ENCODE data around the gene ELMO1. TPM values are rescaled to one million over a fixed set of nuclear protein-coding genes. Genes with fewer than 3 reads are reported as not detected.

The ELMO1 gene
- total RNA-seq, 1 experiment from 2014 or later: not detected

DNA sequence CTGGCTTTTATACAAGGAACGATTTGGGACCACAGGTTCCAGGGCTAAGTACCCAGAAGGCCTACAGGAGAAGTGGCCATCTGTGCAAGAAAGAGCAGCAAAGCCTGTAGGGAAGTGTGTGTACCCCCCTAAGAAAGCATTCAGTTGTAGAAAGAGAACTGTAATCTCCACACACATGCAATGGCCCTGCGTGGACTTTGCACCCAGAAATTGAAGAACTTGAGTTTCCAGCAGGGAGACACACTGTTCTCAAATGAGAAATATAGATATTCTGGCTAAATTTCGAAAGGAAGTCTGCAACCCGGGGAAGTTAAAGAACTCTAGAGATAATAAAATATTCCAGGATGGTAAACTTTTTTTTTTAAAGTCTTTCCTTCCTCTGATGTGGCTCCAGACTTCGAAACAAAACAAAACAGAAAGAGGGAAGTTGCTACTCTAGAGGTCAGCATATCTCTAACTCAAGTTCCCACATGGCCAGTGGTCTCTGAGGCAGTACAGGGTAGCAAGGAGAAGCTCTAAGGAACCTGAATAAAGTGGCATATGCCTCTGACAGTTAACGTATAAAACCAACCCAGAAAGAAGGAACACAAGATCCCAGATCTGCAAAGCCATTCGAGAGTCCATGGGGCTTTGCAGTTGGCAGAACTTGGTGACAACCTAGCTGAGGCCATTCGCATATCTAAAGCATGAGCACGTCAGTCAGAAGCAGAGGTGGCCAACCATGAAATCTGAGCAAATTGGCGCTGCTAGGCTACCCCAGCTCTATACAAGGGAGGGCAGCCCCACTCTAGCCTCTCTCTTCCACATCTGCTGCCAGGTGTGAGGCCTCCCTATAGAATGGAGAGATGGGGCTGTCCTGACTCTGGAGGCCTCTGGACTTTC lies 56.6 kb downstream of the ELMO1 start:
- H3K27me3 ChIP-seq (replicated peaks; ENCODE audit: insufficient read depth, low read depth, low read length, poor library complexity): no peaks in the 10 kb centered on the region
- H3K9me3 ChIP-seq (ENCODE audit: low read depth, low read length, poor library complexity, severe bottlenecking): no peaks in the 10 kb centered on the region
- no peaks in the 10 kb centered on the region for H3K36me3 ChIP-seq (ENCODE audit: insufficient read depth, low read length, poor library complexity, severe bottlenecking)
- no peak for DNase-seq (ENCODE audit: low spot score)
- H3K27ac ChIP-seq (ENCODE audit: low read depth, low read length, poor library complexity, severe bottlenecking): no peak overlapping the region
- BruUV-seq (replicated peaks): no TSS peak
- CTCF ChIA-PET: no interaction called here
- H3K4me3 ChIP-seq (ENCODE audit: low read depth, low read length, poor library complexity, severe bottlenecking): no peak overlapping the region
- intact Hi-C loops (cut with micrococcal nuclease; ENCODE audit: unreplicated experiment): no loop called here
- POLR2A ChIA-PET (ENCODE audit: low non-redundant PET): no interaction called here
- TF ChIP-seq, protein P1, sequence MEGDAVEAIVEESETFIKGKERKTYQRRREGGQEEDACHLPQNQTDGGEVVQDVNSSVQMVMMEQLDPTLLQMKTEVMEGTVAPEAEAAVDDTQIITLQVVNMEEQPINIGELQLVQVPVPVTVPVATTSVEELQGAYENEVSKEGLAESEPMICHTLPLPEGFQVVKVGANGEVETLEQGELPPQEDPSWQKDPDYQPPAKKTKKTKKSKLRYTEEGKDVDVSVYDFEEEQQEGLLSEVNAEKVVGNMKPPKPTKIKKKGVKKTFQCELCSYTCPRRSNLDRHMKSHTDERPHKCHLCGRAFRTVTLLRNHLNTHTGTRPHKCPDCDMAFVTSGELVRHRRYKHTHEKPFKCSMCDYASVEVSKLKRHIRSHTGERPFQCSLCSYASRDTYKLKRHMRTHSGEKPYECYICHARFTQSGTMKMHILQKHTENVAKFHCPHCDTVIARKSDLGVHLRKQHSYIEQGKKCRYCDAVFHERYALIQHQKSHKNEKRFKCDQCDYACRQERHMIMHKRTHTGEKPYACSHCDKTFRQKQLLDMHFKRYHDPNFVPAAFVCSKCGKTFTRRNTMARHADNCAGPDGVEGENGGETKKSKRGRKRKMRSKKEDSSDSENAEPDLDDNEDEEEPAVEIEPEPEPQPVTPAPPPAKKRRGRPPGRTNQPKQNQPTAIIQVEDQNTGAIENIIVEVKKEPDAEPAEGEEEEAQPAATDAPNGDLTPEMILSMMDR (conservative IDR thresholded peaks at IDR 0.05; ENCODE audit: low read depth, low read length): no peak
- no peak for TF ChIP-seq EZH2 (IDR thresholded peaks at IDR 0.05; ENCODE audit: borderline replicate concordance, low read depth, low read length, poor library complexity, severe bottlenecking)
- no peaks in the 10 kb centered on the region for H3K4me1 ChIP-seq (ENCODE audit: insufficient read depth, low read length, poor library complexity, severe bottlenecking)

DNA sequence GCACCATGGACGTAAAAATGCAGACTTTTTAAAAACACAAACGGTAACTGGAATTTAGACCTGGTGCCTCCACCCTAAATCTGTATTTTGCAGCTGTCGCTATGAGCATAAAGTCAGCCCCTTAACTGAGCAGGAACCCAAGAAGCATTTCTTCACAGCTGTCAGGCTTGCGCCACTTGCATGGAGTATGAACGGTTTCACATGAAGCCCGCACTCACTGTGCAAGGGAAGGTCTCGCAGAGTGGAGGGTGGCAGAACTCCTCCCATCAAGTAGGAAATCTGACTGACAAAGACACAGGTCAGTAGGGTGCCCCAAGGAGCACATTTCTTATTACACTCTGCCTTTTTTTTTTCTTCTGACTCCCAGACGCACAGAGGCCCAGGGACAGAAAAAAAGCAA lies 58.5 kb downstream of the ELMO1 start:
- Histone ChIP-seq H3K27me3 (replicated peaks; ENCODE audit: insufficient read depth, low read depth, low read length, poor library complexity) (no peaks in the 10 kb centered on the region), H3K36me3 (ENCODE audit: insufficient read depth, low read length, poor library complexity, severe bottlenecking) (no peaks in the 10 kb centered on the region), H3K27ac (ENCODE audit: low read depth, low read length, poor library complexity, severe bottlenecking) (no peak overlapping the region), H3K9me3 (ENCODE audit: low read depth, low read length, poor library complexity, severe bottlenecking) (no peaks in the 10 kb centered on the region), H3K4me3 (ENCODE audit: low read depth, low read length, poor library complexity, severe bottlenecking) (no peak overlapping the region), H3K4me1 (ENCODE audit: insufficient read depth, low read length, poor library complexity, severe bottlenecking) (no peaks in the 10 kb centered on the region)
- TF ChIP-seq, protein P1 (conservative IDR thresholded peaks at IDR 0.05; ENCODE audit: low read depth, low read length): no peak
- no peak for TF ChIP-seq EZH2 (IDR thresholded peaks at IDR 0.05; ENCODE audit: borderline replicate concordance, low read depth, low read length, poor library complexity, severe bottlenecking)
- intact Hi-C loops (cut with micrococcal nuclease; ENCODE audit: unreplicated experiment): no loop called here
- no peak for DNase-seq (ENCODE audit: low spot score)
- ChIA-PET CTCF (no interaction called here), POLR2A (ENCODE audit: low non-redundant PET) (no interaction called here)
- no TSS peak for BruUV-seq (replicated peaks)

DNA sequence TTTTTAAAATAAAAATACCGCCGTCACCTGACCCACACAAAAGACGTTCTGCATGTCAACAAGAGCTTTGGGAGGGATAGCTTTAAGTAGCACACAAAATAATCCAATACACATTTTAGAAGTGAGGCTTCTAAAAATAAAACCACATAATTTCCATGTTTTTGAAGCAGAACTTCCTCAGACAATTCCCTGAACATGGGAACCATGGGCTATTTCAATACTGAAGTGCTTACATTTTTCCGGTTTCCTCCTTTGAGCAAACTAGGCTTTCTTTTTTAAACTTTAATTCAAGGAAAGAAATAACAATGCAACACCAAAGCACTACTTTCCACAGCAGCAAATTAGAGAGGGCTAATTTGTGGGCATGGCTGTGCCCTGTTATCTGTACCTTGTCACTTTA lies 59.9 kb downstream of the ELMO1 start:
- H3K27ac ChIP-seq (ENCODE audit: low read depth, low read length, poor library complexity, severe bottlenecking): no peak overlapping the region
- no peak overlapping the region for H3K4me3 ChIP-seq (ENCODE audit: low read depth, low read length, poor library complexity, severe bottlenecking)
- intact Hi-C loops (cut with micrococcal nuclease; ENCODE audit: unreplicated experiment): no loop called here
- ChIA-PET POLR2A (ENCODE audit: low non-redundant PET) (no interaction called here), CTCF (no interaction called here)
- H3K4me1 ChIP-seq (ENCODE audit: insufficient read depth, low read length, poor library complexity, severe bottlenecking): no peaks in the 10 kb centered on the region
- no peaks in the 10 kb centered on the region for H3K36me3 ChIP-seq (ENCODE audit: insufficient read depth, low read length, poor library complexity, severe bottlenecking)
- DNase-seq (ENCODE audit: low spot score): no peak
- H3K9me3 ChIP-seq (ENCODE audit: low read depth, low read length, poor library complexity, severe bottlenecking): no peaks in the 10 kb centered on the region
- BruUV-seq (replicated peaks): no TSS peak
- no peak for TF ChIP-seq EZH2 (IDR thresholded peaks at IDR 0.05; ENCODE audit: borderline replicate concordance, low read depth, low read length, poor library complexity, severe bottlenecking)
- TF ChIP-seq, protein P1 (conservative IDR thresholded peaks at IDR 0.05; ENCODE audit: low read depth, low read length): no peak
- no peaks in the 10 kb centered on the region for H3K27me3 ChIP-seq (replicated peaks; ENCODE audit: insufficient read depth, low read depth, low read length, poor library complexity)

Measured in A673 (cell line).